ENCODE results near the gene TMEM119. TPM values are rescaled to one million over a fixed set of nuclear protein-coding genes. Genes with fewer than 3 reads are reported as not detected.
A peak's percentile ranks its signal among the peaks of the same experiment; 100 is the strongest.

The TMEM119 gene
- total and polyA plus RNA-seq, 2 of the 13 experiments (the other 11 are each of a cell fraction or from before 2014, with no cell fraction given): not detected

GRCh38 chr12:108562348-108563135, 35.3 kb downstream of the TMEM119 start, which contains the start of gene ISCU (continued):
- TF ChIP-seq ZBTB37 (CRISPR knock-in tag; IDR thresholded peaks at IDR 0.05): no peak
- TF ChIP-seq ZNF792 (CRISPR knock-in tag; IDR thresholded peaks at IDR 0.05): peak; percentile 50; the same call in 1 of the 2 replicates
- no peak for TF ChIP-seq ZNF569 (CRISPR knock-in tag; IDR thresholded peaks at IDR 0.05; ENCODE audit: borderline replicate concordance)
- no peak for TF ChIP-seq ZNF232 (CRISPR knock-in tag; IDR thresholded peaks at IDR 0.05; ENCODE audit: borderline replicate concordance)
- no peak for TF ChIP-seq ZFP62 (CRISPR knock-in tag; IDR thresholded peaks at IDR 0.05)
- TF ChIP-seq MTA3 (CRISPR knock-in tag; IDR thresholded peaks at IDR 0.05): no peak
- TF ChIP-seq NBN (conservative IDR thresholded peaks at IDR 0.05): no peak
- TF ChIP-seq, protein P1, sequence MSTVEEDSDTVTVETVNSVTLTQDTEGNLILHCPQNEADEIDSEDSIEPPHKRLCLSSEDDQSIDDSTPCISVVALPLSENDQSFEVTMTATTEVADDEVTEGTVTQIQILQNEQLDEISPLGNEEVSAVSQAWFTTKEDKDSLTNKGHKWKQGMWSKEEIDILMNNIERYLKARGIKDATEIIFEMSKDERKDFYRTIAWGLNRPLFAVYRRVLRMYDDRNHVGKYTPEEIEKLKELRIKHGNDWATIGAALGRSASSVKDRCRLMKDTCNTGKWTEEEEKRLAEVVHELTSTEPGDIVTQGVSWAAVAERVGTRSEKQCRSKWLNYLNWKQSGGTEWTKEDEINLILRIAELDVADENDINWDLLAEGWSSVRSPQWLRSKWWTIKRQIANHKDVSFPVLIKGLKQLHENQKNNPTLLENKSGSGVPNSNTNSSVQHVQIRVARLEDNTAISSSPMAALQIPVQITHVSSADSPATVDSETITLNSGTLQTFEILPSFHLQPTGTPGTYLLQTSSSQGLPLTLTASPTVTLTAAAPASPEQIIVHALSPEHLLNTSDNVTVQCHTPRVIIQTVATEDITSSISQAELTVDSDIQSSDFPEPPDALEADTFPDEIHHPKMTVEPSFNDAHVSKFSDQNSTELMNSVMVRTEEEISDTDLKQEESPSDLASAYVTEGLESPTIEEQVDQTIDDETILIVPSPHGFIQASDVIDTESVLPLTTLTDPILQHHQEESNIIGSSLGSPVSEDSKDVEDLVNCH (CRISPR knock-in tag; IDR thresholded peaks at IDR 0.05): no peak
- TF ChIP-seq GLI4 (CRISPR knock-in tag; IDR thresholded peaks at IDR 0.05; ENCODE audit: borderline replicate concordance): no peak; the same call in 1 of the 2 replicates
- peak; percentile 95 for TF ChIP-seq POLR2G (IDR thresholded peaks at IDR 0.05; ENCODE audit: low read depth, low read length)
- peak; percentile 10; the same call in 1 of the 2 replicates for TF ChIP-seq ZNF292 (CRISPR knock-in tag; IDR thresholded peaks at IDR 0.05; ENCODE audit: borderline replicate concordance, low read depth)
- TF ChIP-seq TMF1 (CRISPR knock-in tag; IDR thresholded peaks at IDR 0.05; ENCODE audit: low read depth): no peak
- TF ChIP-seq ZBTB20 (CRISPR knock-in tag; IDR thresholded peaks at IDR 0.05; ENCODE audit: borderline replicate concordance, low read depth): no peak; the same call in 1 of the 2 replicates
- TF ChIP-seq, protein P2, sequence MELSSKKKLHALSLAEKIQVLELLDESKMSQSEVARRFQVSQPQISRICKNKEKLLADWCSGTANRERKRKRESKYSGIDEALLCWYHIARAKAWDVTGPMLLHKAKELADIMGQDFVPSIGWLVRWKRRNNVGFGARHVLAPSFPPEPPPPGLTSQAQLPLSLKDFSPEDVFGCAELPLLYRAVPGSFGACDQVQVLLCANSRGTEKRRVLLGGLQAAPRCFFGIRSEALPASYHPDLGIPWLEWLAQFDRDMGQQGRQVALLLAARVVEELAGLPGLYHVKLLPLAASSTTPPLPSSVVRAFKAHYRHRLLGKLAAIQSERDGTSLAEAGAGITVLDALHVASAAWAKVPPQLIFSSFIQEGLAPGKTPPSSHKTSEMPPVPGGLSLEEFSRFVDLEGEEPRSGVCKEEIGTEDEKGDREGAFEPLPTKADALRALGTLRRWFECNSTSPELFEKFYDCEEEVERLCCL (CRISPR knock-in tag; IDR thresholded peaks at IDR 0.05; ENCODE audit: borderline replicate concordance): 0 out of 2 replicates have a peak, but pooled peaks have one; percentile 35
- TF ChIP-seq KDM3A (CRISPR knock-in tag; IDR thresholded peaks at IDR 0.05; ENCODE audit: low read depth): no peak
- TF ChIP-seq, protein P3, sequence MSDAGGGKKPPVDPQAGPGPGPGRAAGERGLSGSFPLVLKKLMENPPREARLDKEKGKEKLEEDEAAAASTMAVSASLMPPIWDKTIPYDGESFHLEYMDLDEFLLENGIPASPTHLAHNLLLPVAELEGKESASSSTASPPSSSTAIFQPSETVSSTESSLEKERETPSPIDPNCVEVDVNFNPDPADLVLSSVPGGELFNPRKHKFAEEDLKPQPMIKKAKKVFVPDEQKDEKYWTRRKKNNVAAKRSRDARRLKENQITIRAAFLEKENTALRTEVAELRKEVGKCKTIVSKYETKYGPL (CRISPR knock-in tag; IDR thresholded peaks at IDR 0.05): no peak
- TF ChIP-seq RBM22 (optimal IDR thresholded peaks at IDR 0.05; ENCODE audit: low read length): no peak
- TF ChIP-seq HES4 (CRISPR knock-in tag; IDR thresholded peaks at IDR 0.05; ENCODE audit: borderline replicate concordance): peak; percentile 74
- TF ChIP-seq ZBTB3 (CRISPR knock-in tag; IDR thresholded peaks at IDR 0.05; ENCODE audit: borderline replicate concordance, low read depth): no peak
- no peak for TF ChIP-seq E2F2 (CRISPR knock-in tag; IDR thresholded peaks at IDR 0.05; ENCODE audit: borderline replicate concordance)
- TF ChIP-seq ZFP36L1 (CRISPR knock-in tag; IDR thresholded peaks at IDR 0.05): no peak
- peak; percentile 72; the same call in 1 of the 3 replicates for TF ChIP-seq MXI1 (IDR thresholded peaks at IDR 0.05; ENCODE audit: borderline replicate concordance, low read depth, low read length)
